Fibroblast of lung (primary cell): ENCODE data around the gene SPSB2. TPM values are rescaled to one million over a fixed set of nuclear protein-coding genes. Genes with fewer than 3 reads are reported as not detected.

Experiments used
- DNase-seq, 2 donors: peaks; one replicate each; pipeline versions ENCODE4 v3.0.0 to v3.0.0-alpha.2; 2010; ENCODE audit warnings: low read depth in 2 of 2
- H2AFZ ChIP-seq: 2 replicates; pipeline ENCODE4 v1.5.1; 2012; ENCODE audit warnings: low read length, control low read depth, inconsistent platforms
- H3K27ac ChIP-seq: 2 replicates; pipeline ENCODE4 v1.5.1; 2011; ENCODE audit warnings: low read length, control low read depth; ENCODE audit not compliant: insufficient read depth
- H3K27me3 ChIP-seq: 2 replicates; pipeline ENCODE4 v1.5.1; 2011; ENCODE audit warnings: mild to moderate bottlenecking, low read length; ENCODE audit not compliant: control insufficient read depth, insufficient read depth
- H3K36me3 ChIP-seq: 2 replicates; pipeline ENCODE4 v1.5.1; 2011; ENCODE audit warnings: low read length; ENCODE audit not compliant: control insufficient read depth, insufficient read depth
- H3K4me1 ChIP-seq: 2 replicates; pipeline ENCODE4 v1.5.1; 2011; ENCODE audit warnings: low read length; ENCODE audit not compliant: control insufficient read depth, insufficient read depth; ENCODE audit errors: extremely low read depth
- H3K4me2 ChIP-seq: 2 replicates; pipeline ENCODE4 v1.5.1; 2011; ENCODE audit warnings: low read length, control low read depth; ENCODE audit not compliant: insufficient read depth; ENCODE audit errors: extremely low read depth
- H3K4me3 ChIP-seq, 4 experiments: fragments of 200-600 bp in 1 of 4; sonication (generic) in 1 of 4; replicated peaks in 1 of 4; 2 replicates each; pipeline ENCODE4 v1.5.1; 2011 to 2016; ENCODE audit warnings: low read length in 4 of 4, low read depth in 3 of 4, mild to moderate bottlenecking in 3 of 4, control low read depth in 2 of 4, inconsistent platforms in 1 of 4, mixed read lengths in 1 of 4; ENCODE audit not compliant: insufficient read depth in 1 of 4; ENCODE audit errors: control extremely low read depth in 1 of 4
- H3K79me2 ChIP-seq: 2 replicates; pipeline ENCODE4 v1.5.1; 2012; ENCODE audit warnings: mild to moderate bottlenecking, low read length, inconsistent platforms; ENCODE audit not compliant: control insufficient read depth, insufficient read depth
- H3K9ac ChIP-seq: 2 replicates; pipeline ENCODE4 v1.5.1; 2011; ENCODE audit warnings: mild to moderate bottlenecking, low read length, control low read depth; ENCODE audit not compliant: insufficient read depth
- H3K9me3 ChIP-seq: 2 replicates; pipeline ENCODE4 v1.5.1; 2012; ENCODE audit warnings: low read depth, low read length; ENCODE audit not compliant: control insufficient read depth, insufficient read depth
- H4K20me1 ChIP-seq: 2 replicates; pipeline ENCODE4 v1.5.1; 2011; ENCODE audit warnings: low read length; ENCODE audit not compliant: control insufficient read depth, insufficient read depth; ENCODE audit errors: extremely low read depth
- EZH2 ChIP-seq: IDR thresholded peaks from 2 replicates; pipeline ENCODE4 v1.5.1; 2012; ENCODE audit warnings: low read length, control low read depth, mild to moderate bottlenecking; ENCODE audit errors: missing control alignments
- polyA plus RNA-seq, 2 donors: library from polyadenylated mRNA; depleted of rRNA in 1 of 2; stranded (reverse) in 1 of 2; unstranded in 1 of 2; fragments of >200 nt; gene quantifications; 2 replicates each; pipeline ENCODE4 v1.2.1, GENCODE V29; 2011 to 2012; ENCODE audit warnings: missing spikeins in 1 of 2
- total RNA-seq: library from RNA; depleted of rRNA; stranded (reverse); fragments of >200 nt; gene quantifications from 2 replicates; pipeline ENCODE4 v1.2.1, GENCODE V29; 2014
- TF ChIP-seq, protein P1 (sequence below), 2 donors: IDR thresholded peaks in 1 of 2; conservative IDR thresholded peaks in 1 of 2; 1 replicate in 1 of 2; 2 replicates in 1 of 2; pipeline ENCODE4 v1.5.1; 2011 to 2012; ENCODE audit warnings: low read length in 2 of 2, control low read depth in 1 of 2, inconsistent platforms in 1 of 2, low read depth in 1 of 2, mild to moderate bottlenecking in 1 of 2

The SPSB2 gene
- total and polyA plus RNA-seq, 2 donors (not counting 1 experiment from before 2014, with no cell fraction given), result 1.8 to 12.7 TPM

- Histone ChIP-seq H3K9ac (no peak overlapping the region), H4K20me1 (no peaks in the 10 kb centered on the region), H3K27ac (no peak overlapping the region), H3K4me3 (no peak overlapping the region), H3K36me3 (peaks cover 26% of the 10 kb centered on the region), H3K79me2 (peaks cover 39% of the 10 kb centered on the region), H2AFZ (no peak overlapping the region), H3K27me3 (no peaks in the 10 kb centered on the region), H3K9me3 (no peaks in the 10 kb centered on the region), H3K4me1 (peaks cover 17% of the 10 kb centered on the region), H3K4me2 (no peak overlapping the region)
- TF ChIP-seq, protein P1, sequence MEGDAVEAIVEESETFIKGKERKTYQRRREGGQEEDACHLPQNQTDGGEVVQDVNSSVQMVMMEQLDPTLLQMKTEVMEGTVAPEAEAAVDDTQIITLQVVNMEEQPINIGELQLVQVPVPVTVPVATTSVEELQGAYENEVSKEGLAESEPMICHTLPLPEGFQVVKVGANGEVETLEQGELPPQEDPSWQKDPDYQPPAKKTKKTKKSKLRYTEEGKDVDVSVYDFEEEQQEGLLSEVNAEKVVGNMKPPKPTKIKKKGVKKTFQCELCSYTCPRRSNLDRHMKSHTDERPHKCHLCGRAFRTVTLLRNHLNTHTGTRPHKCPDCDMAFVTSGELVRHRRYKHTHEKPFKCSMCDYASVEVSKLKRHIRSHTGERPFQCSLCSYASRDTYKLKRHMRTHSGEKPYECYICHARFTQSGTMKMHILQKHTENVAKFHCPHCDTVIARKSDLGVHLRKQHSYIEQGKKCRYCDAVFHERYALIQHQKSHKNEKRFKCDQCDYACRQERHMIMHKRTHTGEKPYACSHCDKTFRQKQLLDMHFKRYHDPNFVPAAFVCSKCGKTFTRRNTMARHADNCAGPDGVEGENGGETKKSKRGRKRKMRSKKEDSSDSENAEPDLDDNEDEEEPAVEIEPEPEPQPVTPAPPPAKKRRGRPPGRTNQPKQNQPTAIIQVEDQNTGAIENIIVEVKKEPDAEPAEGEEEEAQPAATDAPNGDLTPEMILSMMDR (conservative IDR thresholded peaks at IDR 0.05 in 1 of 2, IDR thresholded peaks at IDR 0.05 in 1 of 2; ENCODE audit: low read depth in 1 of 2, low read length in 2 of 2), result no peak
- no peak for TF ChIP-seq EZH2
- no peak for DNase-seq
Observed at GRCh38 chr12:6849427-6849826, 23.7 kb downstream of the SPSB2 start.

GRCh38 chr12:6847676-6848075 lies 25.4 kb downstream of the SPSB2 start:
- no peak overlapping the region for H2AFZ ChIP-seq
- H3K4me3 ChIP-seq, result no peak overlapping the region
- H4K20me1 ChIP-seq, result no peaks in the 10 kb centered on the region
- no peak for DNase-seq
- H3K9me3 ChIP-seq, result no peaks in the 10 kb centered on the region
- peaks cover 23% of the 10 kb centered on the region for H3K79me2 ChIP-seq
- peaks cover 32% of the 10 kb centered on the region for H3K36me3 ChIP-seq
- TF ChIP-seq, protein P1 (conservative IDR thresholded peaks at IDR 0.05 in 1 of 2, IDR thresholded peaks at IDR 0.05 in 1 of 2; ENCODE audit: low read depth in 1 of 2, low read length in 2 of 2), result no peak
- no peak for TF ChIP-seq EZH2
- H3K27ac ChIP-seq, result no peak overlapping the region
- no peaks in the 10 kb centered on the region for H3K27me3 ChIP-seq
- H3K4me1 ChIP-seq, result peaks cover 5% of the 10 kb centered on the region
- no peak overlapping the region for H3K4me2 ChIP-seq
- H3K9ac ChIP-seq, result no peak overlapping the region

- Histone ChIP-seq H3K4me3 (no peak overlapping the region), H3K9ac (no peak overlapping the region), H4K20me1 (no peaks in the 10 kb centered on the region), H3K36me3 (peaks cover 35% of the 10 kb centered on the region), H3K27ac (no peak overlapping the region), H3K27me3 (no peaks in the 10 kb centered on the region), H3K4me1 (peaks cover 5% of the 10 kb centered on the region), H3K4me2 (no peak overlapping the region), H2AFZ (no peak overlapping the region), H3K79me2 (peaks cover 23% of the 10 kb centered on the region), H3K9me3 (no peaks in the 10 kb centered on the region)
- DNase-seq, result no peak
- TF ChIP-seq, protein P1 (conservative IDR thresholded peaks at IDR 0.05 in 1 of 2, IDR thresholded peaks at IDR 0.05 in 1 of 2; ENCODE audit: low read depth in 1 of 2, low read length in 2 of 2), result no peak
- no peak for TF ChIP-seq EZH2
Observed at GRCh38 chr12:6846316-6846869, 26.7 kb downstream of the SPSB2 start.
